ENCODE data around the gene GPI.
A peak's percentile ranks its signal among the peaks of the same experiment; 100 is the strongest.
"Not testable (repeated sequence)": the region's sequence is repeated elsewhere in the genome, so short reads cannot be mapped to it uniquely, and the experiment has no call there.

Gene GPI

GRCh38 chr19:34369166-34369565, 4.2 kb downstream of the GPI start:
- not testable (repeated sequence) for DNase-seq

- no peak for DNase-seq
Observed at GRCh38 chr19:34370117-34370516, 5.1 kb downstream of the GPI start.

GRCh38 chr19:34370983-34371382, 6.0 kb downstream of the GPI start:
- DNase-seq: no peak

GRCh38 chr19:34373601-34374288, 8.7 kb downstream of the GPI start:
- DNase-seq: no peak

- no peak for DNase-seq
Observed at GRCh38 chr19:34375598-34375997, 10.6 kb downstream of the GPI start.

- no peak for DNase-seq
Observed at GRCh38 chr19:34380639-34381241, 15.7 kb downstream of the GPI start.

- no peak for DNase-seq
Observed at GRCh38 chr19:34381399-34382251, 16.6 kb downstream of the GPI start.

GRCh38 chr19:34382471-34382870, 17.5 kb downstream of the GPI start:
- no peak for DNase-seq

GRCh38 chr19:34383599-34383998, 18.6 kb downstream of the GPI start:
- no peak for DNase-seq

GRCh38 chr19:34386645-34387445, 21.8 kb downstream of the GPI start:
- DNase-seq: no peak

- no peak for DNase-seq
Observed at GRCh38 chr19:34387446-34387810, 22.4 kb downstream of the GPI start.

GRCh38 chr19:34388745-34389144, 23.7 kb downstream of the GPI start:
- not testable (repeated sequence) for DNase-seq

GRCh38 chr19:34391813-34392212, 26.8 kb downstream of the GPI start:
- DNase-seq: no peak

GRCh38 chr19:34393031-34393430, 28.0 kb downstream of the GPI start:
- DNase-seq: no peak

GRCh38 chr19:34393629-34394028, 28.6 kb downstream of the GPI start:
- DNase-seq: no peak

- no peak for DNase-seq
Observed at GRCh38 chr19:34397853-34398252, 32.9 kb downstream of the GPI start.

- DNase-seq: no peak
Observed at GRCh38 chr19:34399886-34400285, 34.9 kb downstream of the GPI start.

- not testable (repeated sequence) for DNase-seq
Observed at GRCh38 chr19:34400844-34401243, 35.8 kb downstream of the GPI start.

GRCh38 chr19:34402074-34402600, 37.1 kb downstream of the GPI start:
- DNase-seq: no peak

- DNase-seq: no peak
Observed at GRCh38 chr19:34403784-34404108, 38.8 kb downstream of the GPI start.

- DNase-seq: peak; percentile 86
Observed at GRCh38 chr19:34404109-34404909, 39.3 kb downstream of the GPI start, which contains the start of gene PDCD2L. Gene PDCD2L (plus strand): TSS chr19:34404399. CDS start chr19:34404431, 32 bp downstream.

Measured in NK-92 treated with Interleukin-12 subunit alpha and Interleukin-12 subunit beta, amount 100 ng/mL, for 24 hours (cell line).